Endodermal cell (in vitro differentiated cells): ENCODE measurements around the gene ATE1. TPM values are rescaled to one million over a fixed set of nuclear protein-coding genes. Genes with fewer than 3 reads are reported as not detected.
A peak's percentile ranks its signal among the peaks of the same experiment; 100 is the strongest.

Experiments used
- DNase-seq: peaks from one replicate; pipeline ENCODE4 v3.0.0-alpha.2; 2017
- H3K27ac ChIP-seq: 2 replicates; pipeline ENCODE4 v1.5.1; 2013; ENCODE audit warnings: mild to moderate bottlenecking, low read depth, low read length, moderate library complexity
- H3K27me3 ChIP-seq: 2 replicates; pipeline ENCODE4 v1.6.1; 2013; ENCODE audit warnings: mild to moderate bottlenecking, low read length, moderate library complexity; ENCODE audit not compliant: insufficient read depth, control insufficient read depth, poor library complexity, severe bottlenecking
- H3K36me3 ChIP-seq: 2 replicates; pipeline ENCODE4 v1.7.0; 2013; ENCODE audit warnings: mild to moderate bottlenecking, low read length, moderate library complexity; ENCODE audit not compliant: control insufficient read depth, insufficient read depth
- H3K4me1 ChIP-seq: one replicate; pipeline ENCODE4 v1.7.0; 2013; ENCODE audit warnings: low read length; ENCODE audit not compliant: control insufficient read depth, insufficient read depth
- H3K4me3 ChIP-seq: 2 replicates; pipeline ENCODE4 v1.5.1; 2013; ENCODE audit warnings: mild to moderate bottlenecking, low read length, moderate library complexity
- H3K9ac ChIP-seq: 2 replicates; pipeline ENCODE4 v1.6.1; 2013; ENCODE audit warnings: mild to moderate bottlenecking, low read length, moderate library complexity; ENCODE audit not compliant: poor library complexity, severe bottlenecking; ENCODE audit errors: extremely low read depth
- H3K9me3 ChIP-seq: 2 replicates; pipeline ENCODE4 v1.6.1; 2013; ENCODE audit warnings: mild to moderate bottlenecking, low read length, moderate library complexity; ENCODE audit not compliant: control insufficient read depth
- H3K27ac Mint-ChIP-seq: 2 replicates; pipeline ENCODE4 v1.8.0; 2020; ENCODE audit warnings: mixed read lengths
- H3K27me3 Mint-ChIP-seq: 2 replicates; pipeline ENCODE4 v1.8.0; 2021; ENCODE audit warnings: mild to moderate bottlenecking, mixed read lengths; ENCODE audit not compliant: insufficient read depth
- H3K36me3 Mint-ChIP-seq: 2 replicates; pipeline ENCODE4 v1.8.0; 2020; ENCODE audit warnings: low read depth, mixed read lengths
- H3K4me1 Mint-ChIP-seq: 2 replicates; pipeline ENCODE4 v1.8.0; 2020; ENCODE audit warnings: mixed read lengths
- H3K4me3 Mint-ChIP-seq: 2 replicates; pipeline ENCODE4 v1.8.0; 2020; ENCODE audit warnings: mild to moderate bottlenecking, moderate library complexity, mixed read lengths
- H3K9me3 Mint-ChIP-seq: 2 replicates; pipeline ENCODE4 v1.8.0; 2020; ENCODE audit warnings: mild to moderate bottlenecking, mixed read lengths
- WGBS, 2 experiments: methylation state at CpG; one replicate each; pipeline versions ENCODE4 v1.1.5 to v1.1.7; 2013; ENCODE audit warnings: missing lambda C conversion rate in 2 of 2, mixed read lengths in 1 of 2; ENCODE audit not compliant: insufficient coverage in 1 of 2, insufficient read length in 1 of 2; 5-methylcytosine and 5-hydroxymethylcytosine counted together
- total RNA-seq, 2 donors: library from RNA; stranded (reverse); fragmentation: NEBNext Ultra II Directional in 1 of 2; extraction: Animal tissue kit (Norgen Biotek cat#: 25700) in 1 of 2; gene quantifications; 2 replicates in 1 of 2; 3 replicates in 1 of 2; pipeline ENCODE4 v1.2.1, GENCODE V29; 2021
- TF ChIP-seq, protein P1 (sequence below): fragments of 200-600 bp; sonication (generic); conservative IDR thresholded peaks from 2 replicates; pipeline ENCODE4 v1.5.0; 2021; ENCODE audit warnings: antibody characterized with exemption, mild to moderate bottlenecking

Gene ATE1
- total RNA-seq, 2 donors from 2014 or later: 31.2 to 32.2 TPM

DNA sequence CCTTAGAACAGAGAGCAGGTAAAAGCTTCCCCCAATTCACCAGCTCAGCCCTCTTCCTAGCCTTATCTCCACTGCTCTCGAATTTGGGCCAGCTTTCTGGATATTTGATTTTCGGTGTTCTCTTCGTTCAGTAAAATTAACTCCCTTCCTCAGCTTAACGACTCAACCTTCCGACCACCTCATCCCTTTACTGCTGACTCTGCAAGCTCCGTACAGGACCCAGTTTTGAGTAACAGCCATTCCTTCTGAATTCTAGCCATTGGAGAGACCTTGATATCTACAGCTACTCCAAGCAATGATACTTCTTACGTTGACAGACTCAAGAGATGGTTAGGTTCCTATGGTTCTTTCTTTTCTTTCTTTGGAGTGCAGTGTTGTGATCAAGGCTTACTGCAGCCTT is 65.8 kb downstream of the ATE1 start:
- 93 to 96% methylated on average over 6 to 7 of the region's 7 CpGs for WGBS, 2 experiments
- DNase-seq: no peak
- Mint-ChIP-seq H3K27ac (no peak overlapping the region), H3K9me3 (peaks cover 16% of the 10 kb centered on the region), H3K4me1 (peaks cover 1% of the 10 kb centered on the region), H3K27me3 (no peaks in the 10 kb centered on the region), H3K4me3 (no peak overlapping the region), H3K36me3 (peaks cover 47% of the 10 kb centered on the region)
- Histone ChIP-seq H3K9me3 (peaks cover 26% of the 10 kb centered on the region), H3K36me3 (peaks cover 37% of the 10 kb centered on the region), H3K4me1 (no peaks in the 10 kb centered on the region), H3K27me3 (no peaks in the 10 kb centered on the region), H3K27ac (no peak overlapping the region), H3K4me3 (no peak overlapping the region), H3K9ac (no peak overlapping the region)
- TF ChIP-seq, protein P1, sequence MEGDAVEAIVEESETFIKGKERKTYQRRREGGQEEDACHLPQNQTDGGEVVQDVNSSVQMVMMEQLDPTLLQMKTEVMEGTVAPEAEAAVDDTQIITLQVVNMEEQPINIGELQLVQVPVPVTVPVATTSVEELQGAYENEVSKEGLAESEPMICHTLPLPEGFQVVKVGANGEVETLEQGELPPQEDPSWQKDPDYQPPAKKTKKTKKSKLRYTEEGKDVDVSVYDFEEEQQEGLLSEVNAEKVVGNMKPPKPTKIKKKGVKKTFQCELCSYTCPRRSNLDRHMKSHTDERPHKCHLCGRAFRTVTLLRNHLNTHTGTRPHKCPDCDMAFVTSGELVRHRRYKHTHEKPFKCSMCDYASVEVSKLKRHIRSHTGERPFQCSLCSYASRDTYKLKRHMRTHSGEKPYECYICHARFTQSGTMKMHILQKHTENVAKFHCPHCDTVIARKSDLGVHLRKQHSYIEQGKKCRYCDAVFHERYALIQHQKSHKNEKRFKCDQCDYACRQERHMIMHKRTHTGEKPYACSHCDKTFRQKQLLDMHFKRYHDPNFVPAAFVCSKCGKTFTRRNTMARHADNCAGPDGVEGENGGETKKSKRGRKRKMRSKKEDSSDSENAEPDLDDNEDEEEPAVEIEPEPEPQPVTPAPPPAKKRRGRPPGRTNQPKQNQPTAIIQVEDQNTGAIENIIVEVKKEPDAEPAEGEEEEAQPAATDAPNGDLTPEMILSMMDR: no peak

DNA sequence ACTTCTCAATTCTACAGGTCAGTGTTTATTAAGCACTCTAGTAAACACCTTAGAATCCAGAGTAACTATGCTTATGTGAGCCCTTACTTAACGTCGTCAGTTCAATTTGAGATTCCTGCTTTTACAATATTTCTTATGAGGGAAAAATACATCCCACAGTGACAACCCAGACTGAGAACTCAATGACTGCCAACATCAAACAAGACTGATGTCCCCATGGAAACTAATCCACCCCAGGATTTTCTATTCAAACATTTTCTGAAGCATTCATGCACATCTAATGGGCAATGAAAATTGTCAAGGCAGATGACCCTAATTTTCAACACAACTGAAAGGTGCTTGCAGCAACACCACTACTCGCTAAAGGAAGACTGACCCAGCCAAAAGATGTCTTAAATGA is 67.0 kb downstream of the ATE1 start:
- Histone ChIP-seq H3K9me3 (peaks cover 37% of the 10 kb centered on the region), H3K27ac (peak overlapping the region; percentile 36), H3K9ac (no peak overlapping the region), H3K36me3 (peaks cover 48% of the 10 kb centered on the region), H3K4me1 (no peaks in the 10 kb centered on the region), H3K27me3 (no peaks in the 10 kb centered on the region), H3K4me3 (no peak overlapping the region)
- H3K36me3 Mint-ChIP-seq: peaks cover 57% of the 10 kb centered on the region
- no peaks in the 10 kb centered on the region for H3K27me3 Mint-ChIP-seq
- TF ChIP-seq, protein P1: no peak
- no peak for DNase-seq
- H3K9me3 Mint-ChIP-seq: peaks cover 18% of the 10 kb centered on the region
- no peak overlapping the region for H3K27ac Mint-ChIP-seq
- WGBS, 2 experiments: 81 to 96% methylated on average over 3 of the region's 3 CpGs
- H3K4me3 Mint-ChIP-seq: no peak overlapping the region
- peaks cover 1% of the 10 kb centered on the region for H3K4me1 Mint-ChIP-seq

DNA sequence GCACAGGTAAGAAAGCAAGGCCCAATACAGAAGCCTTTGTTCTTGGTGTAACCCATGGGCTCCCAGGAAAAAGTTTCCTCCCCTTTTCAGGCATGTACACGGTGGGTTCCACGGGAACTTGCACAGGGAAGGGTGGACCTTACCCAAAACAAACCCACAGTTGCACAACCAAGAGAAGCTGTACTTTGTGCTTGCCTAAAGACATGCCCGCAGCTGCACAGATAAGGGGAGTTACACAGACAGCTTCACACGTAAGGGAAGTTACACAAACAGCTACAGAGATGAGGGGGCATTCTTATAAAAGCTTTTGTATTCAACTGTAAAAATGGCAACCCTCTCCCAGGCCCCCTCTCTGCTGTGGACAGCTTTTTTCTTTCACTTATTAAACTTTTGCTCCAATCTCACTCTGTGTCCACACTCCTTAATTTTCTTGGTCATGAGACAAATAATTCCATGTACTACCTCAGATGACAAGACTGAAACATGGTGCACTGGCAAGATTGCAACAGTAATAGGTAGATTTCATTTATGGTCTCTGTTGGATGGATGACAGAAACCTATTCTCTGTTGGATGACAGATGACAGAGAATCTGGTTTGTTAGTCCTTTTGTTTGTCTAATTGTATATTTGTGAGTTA is 72.9 kb downstream of the ATE1 start:
- Mint-ChIP-seq H3K27ac (no peak overlapping the region), H3K9me3 (peaks cover 18% of the 10 kb centered on the region), H3K4me3 (no peak overlapping the region), H3K27me3 (no peaks in the 10 kb centered on the region), H3K36me3 (peaks cover 57% of the 10 kb centered on the region), H3K4me1 (peaks cover 7% of the 10 kb centered on the region)
- WGBS, 2 experiments: 72 to 75% methylated on average over 4 of the region's 4 CpGs
- no peaks in the 10 kb centered on the region for H3K27me3 ChIP-seq
- H3K27ac ChIP-seq: no peak overlapping the region
- peaks cover 43% of the 10 kb centered on the region for H3K9me3 ChIP-seq
- H3K9ac ChIP-seq: no peak overlapping the region
- H3K4me1 ChIP-seq: no peaks in the 10 kb centered on the region
- no peak overlapping the region for H3K4me3 ChIP-seq
- H3K36me3 ChIP-seq: peaks cover 50% of the 10 kb centered on the region
- TF ChIP-seq, protein P1: no peak
- DNase-seq: no peak
